Measurements from ENCODE around the gene TBC1D22B.

- TF ChIP-seq MYC (IDR thresholded peaks at IDR 0.05; ENCODE audit: low read depth, low read length) (no peak), CTCF (IDR thresholded peaks at IDR 0.05; ENCODE audit: low read depth, low read length) (no peak)
Observed at GRCh38 chr6:37261198-37261597, 3.6 kb downstream of the TBC1D22B start.
